ENCODE results near the gene GHRHR.

GHRHR gene

GRCh38 chr7:30969604-30969970, 5.8 kb downstream of the GHRHR start:
- DNase-seq: no peak

DNA sequence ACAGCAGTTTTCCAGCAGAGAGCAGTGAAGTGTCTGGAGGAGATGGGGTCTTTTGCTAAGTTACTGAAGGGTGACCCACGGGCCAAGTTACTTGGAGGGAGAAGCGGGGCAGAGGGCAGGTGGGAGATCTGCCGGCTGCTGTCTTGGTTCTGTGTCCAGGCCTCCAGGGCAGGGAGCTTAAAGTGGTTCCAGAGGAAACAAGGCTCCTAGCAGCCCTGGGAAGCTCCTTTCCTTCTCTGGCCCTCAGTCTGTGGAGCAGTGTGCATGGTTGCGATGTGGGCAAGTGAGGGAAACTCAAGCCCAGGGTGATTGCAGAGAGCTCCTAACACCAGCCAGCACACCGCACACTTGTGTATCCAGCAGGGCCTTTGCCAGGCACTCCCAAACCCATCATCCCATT, 6.3 kb downstream of the GHRHR start:
- DNase-seq: no peak

- DNase-seq: no peak
Observed at GRCh38 chr7:30970594-30971094, 6.9 kb downstream of the GHRHR start.

DNA sequence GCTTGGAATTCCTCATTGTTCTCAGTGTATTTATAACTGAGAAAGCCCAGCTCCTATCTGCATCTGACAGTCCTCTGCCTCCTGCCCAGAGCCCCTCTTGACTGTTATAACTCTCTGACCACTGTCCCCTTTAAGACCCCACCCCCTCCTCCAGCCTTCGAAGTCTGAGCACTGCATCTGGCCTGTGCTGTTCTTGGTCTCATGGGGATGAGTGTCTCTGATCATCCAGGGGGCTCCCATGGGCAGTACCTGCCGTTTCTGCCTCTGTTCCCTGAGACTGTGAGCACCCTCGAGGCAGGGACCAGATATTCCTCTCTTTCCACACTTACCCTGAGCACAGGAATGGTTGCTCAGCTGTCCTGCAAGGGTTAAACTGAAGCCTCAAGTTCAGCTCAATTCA, 7.7 kb downstream of the GHRHR start:
- no peak for DNase-seq

GRCh38 chr7:30971840-30972563, 8.2 kb downstream of the GHRHR start:
- no peak for DNase-seq

DNA sequence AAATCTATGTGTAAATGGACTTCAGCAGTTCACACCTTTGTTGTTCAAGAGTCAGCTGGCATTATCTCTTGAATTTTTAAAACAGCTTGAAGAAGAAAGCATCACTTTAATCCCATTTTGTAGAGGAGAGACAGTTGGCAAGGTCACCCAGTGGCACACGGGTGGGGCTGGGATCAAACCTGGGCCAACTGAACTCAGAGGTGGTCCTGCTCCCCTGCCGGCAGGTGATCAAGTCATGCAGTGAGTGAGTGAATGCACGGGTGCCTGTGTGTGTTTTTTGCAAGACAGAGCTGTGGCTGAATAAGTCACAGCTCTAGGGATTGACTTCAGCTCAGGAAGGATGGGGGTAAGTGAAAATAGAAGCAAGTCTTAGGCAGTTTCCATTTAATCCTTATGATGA, 9.5 kb downstream of the GHRHR start:
- no peak for DNase-seq

- no peak for DNase-seq
Observed at GRCh38 chr7:30973791-30974604, 10.2 kb downstream of the GHRHR start.

GRCh38 chr7:30974605-30975255, 11.0 kb downstream of the GHRHR start:
- no peak for DNase-seq

DNA sequence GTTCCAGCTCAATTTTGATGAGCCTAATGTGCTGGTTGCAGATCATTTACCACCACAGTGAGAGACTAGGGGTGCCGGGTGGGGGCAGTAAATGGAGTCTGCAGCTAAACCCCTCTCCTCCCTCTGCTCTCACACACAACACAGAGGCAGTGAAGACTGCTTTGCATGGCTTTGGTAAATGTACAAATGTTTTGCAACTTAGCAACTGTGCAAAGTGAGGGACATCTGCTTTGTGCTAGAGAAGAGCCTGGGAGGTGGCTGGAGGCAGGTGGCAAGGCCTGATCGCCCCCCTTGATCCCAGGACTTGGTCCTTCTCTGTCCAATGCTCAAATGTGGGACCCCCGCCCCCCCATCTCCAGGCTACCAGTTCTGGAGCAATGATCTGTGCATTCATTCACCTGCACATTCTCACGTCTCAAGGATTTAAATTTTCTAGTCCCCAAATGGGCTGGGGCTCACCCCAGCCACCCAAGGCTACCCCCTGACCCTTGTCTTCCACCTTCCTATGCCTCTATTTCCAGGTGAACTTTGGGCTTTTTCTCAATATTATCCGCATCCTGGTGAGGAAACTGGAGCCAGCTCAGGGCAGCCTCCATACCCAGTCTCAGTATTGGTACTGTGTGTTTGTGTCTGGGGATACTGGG, 11.6 kb downstream of the GHRHR start:
- DNase-seq: no peak

DNA sequence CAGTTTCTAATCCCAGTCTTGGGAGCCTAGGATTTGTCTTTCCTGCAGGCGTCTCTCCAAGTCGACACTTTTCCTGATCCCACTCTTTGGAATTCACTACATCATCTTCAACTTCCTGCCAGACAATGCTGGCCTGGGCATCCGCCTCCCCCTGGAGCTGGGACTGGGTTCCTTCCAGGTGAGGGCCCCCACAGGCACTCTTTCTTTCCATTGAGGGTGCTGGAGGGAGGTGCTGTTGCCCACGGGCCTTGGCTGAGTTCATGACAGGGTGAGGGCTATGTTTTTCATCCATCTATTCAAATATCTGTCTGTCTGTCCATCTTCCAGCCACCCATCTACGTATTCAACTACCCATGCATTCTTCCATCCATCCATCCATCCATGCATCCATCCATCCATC, 12.6 kb downstream of the GHRHR start:
- DNase-seq: no peak

DNA sequence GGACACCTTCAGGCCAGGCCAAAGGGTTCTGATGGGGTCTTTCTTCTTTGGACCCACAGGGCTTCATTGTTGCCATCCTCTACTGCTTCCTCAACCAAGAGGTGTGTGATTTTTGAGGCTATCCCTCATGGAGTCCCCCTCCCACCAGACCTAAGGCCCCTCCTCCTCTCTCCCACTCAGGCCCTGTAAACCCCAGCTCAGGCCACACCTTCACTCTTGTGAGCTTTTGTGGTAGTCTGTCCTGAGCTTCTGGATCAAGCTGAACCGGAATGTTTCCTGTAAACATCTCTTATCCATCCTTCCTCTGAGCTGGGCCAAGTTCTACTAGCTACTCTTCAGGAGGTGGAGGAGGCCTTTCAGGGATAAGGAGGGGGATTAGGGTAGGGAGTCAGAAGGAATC, 13.5 kb downstream of the GHRHR start:
- no peak for DNase-seq

GRCh38 chr7:30977896-30978564, 14.3 kb downstream of the GHRHR start:
- no peak for DNase-seq

GRCh38 chr7:30979027-30979426, 15.3 kb downstream of the GHRHR start:
- DNase-seq: no peak

DNA sequence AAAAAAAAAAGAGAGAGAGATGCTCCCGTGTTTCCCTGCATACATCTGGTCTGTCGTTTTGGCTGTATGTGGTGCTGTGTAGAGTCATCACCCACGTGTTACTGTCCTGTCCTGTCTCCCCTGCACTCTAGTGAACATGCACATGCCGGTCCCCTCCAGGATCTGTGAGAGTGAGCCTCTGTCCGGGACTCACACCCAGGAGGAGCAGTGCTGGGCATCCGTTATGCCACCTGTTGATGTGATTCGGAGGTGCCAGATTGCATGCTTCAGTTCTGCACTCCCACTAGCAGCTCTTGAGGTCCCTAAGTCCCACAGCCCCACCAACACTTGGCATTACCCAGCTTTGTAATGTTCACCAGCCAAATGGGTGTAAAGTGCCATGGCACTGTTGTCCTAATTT, 16.4 kb downstream of the GHRHR start:
- DNase-seq: no peak

- no peak for DNase-seq
Observed at GRCh38 chr7:30980751-30981150, 17.0 kb downstream of the GHRHR start.

- DNase-seq: peak; percentile 51
Observed at GRCh38 chr7:30983042-30983913, 19.5 kb downstream of the GHRHR start.

- no peak for DNase-seq
Observed at GRCh38 chr7:30983914-30984247, 20.1 kb downstream of the GHRHR start.

- DNase-seq: no peak
Observed at GRCh38 chr7:30984359-30985107, 20.8 kb downstream of the GHRHR start.

GRCh38 chr7:30985756-30986155, 22.0 kb downstream of the GHRHR start:
- DNase-seq: no peak

DNA sequence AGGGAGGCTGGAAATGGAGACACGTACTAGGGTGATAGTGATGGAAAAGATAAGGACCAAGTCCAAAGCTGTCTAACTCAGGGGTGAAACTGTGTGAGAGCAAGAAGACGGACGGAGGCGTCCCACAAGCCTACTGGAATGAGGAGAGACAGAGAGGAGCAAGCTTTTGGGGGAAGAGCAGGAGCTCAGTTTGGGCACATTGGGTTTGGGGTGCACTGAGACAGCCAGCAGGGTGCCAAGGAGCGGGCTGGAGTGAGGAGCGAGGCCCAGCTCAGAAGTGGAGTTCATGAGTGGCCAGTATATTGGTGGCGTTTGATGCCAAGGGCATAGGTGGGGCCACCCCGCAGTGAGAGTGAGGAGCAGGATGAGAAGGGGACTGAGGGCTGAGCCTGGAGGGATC, 22.6 kb downstream of the GHRHR start:
- no peak for DNase-seq

DNA sequence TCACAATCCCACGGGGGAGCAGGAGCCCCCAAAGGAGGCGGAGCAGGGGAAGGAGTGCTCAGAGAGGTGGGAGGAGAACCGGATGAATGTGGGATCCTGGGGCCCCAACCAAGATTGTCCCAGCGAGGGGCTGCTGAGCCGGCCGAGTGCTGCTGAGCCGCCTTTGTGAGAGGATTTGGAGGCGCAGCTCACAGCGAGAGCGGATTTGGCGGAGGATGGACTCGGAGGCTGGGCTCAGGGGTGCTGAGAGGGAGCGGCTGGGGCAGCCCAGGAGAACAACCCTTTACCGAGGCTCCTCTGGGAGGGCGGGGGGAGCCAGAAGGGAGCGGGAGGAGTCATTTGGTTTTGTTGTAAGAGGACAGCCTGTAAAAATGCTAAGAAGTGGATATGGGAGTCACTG, 23.0 kb downstream of the GHRHR start:
- no peak for DNase-seq

All from DMS 273 treated with DMSO at 0.1 percent for 48 hours (cell line).